ENCODE data around the gene ARFRP1.

ARFRP1 gene

DNA sequence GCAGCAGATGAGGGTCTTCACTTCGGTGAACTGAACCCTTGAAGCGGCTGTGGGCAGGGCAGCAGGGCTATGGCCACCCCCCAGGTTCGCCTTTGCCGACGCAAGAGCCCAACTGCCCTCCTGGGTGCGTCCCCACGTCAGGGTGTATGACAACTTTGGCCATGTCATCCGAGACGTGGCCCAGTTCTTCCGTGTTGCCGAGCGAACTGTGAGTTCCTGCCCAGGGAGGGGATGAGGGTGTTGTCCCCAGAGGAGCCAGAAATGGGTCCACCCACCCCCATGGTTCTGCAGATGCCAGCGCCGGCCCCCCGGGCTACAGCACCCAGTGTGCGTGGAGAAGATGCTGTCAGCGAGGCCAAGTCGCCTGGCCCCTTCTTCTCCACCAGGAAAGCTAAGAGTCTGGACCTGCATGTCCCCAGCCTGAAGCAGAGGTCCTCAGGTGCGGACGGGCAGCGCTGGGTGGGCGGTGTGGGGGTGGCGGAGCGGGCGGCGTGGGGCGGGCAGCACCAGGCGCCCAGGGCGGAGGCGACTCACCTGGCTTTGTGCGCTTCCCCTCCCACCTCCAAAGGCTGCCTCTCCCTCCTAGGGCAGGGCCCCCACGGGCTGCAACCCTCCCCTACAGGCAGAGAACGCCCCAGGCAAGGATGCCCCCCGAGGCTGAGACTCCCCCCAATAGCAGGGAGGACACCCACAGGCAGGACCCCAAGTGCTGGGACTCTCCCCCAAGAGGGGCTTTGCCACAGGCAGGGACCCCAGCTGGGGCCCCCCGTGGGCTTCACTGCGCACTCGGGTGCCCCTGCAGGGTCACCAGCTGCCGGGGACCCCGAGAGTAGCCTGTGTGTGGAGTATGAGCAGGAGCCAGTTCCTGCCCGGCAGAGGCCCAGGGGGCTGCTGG is 17.5 kb downstream of the ARFRP1 start:
- DNase-seq, result no peak

DNA sequence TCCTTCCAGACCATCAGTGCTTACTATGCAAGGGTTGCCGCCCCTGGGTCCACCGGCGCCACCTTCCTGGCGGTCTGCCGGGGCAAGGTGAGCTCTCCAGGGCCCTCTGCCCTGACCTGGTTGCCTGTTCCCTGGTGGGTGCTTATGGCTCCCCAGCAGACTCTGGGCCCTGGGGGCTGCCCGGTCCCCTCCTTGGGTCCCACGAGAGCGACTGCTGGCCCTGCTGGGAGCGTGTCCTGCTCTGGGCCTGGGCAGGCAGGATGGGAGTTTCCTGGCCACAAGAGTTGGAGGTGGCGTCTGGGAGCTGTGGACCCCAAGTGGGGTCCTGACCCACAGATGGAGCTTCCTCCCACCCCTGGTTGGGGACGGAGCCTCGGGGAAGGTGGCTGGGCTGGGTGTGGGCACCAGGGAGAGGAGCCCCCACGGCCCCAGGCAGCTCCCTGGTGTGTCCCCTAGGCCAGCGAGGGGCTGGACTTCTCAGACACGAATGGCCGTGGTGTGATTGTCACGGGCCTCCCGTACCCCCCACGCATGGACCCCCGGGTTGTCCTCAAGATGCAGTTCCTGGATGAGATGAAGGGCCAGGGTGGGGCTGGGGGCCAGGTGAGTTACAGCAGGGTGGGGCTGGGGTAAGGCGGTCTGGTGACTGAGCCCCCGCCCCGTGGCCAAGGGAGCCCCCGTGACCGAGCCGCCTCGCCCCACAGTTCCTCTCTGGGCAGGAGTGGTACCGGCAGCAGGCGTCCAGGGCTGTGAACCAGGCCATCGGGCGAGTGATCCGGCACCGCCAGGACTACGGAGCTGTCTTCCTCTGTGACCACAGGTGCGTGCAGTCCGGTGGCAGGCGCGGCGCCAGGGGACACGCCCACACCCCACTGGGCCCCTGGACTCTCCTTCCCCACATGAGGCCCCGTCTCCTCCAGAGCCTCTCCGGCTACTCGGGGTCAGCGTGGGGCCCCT is 18.5 kb downstream of the ARFRP1 start:
- no peak for DNase-seq

DNA sequence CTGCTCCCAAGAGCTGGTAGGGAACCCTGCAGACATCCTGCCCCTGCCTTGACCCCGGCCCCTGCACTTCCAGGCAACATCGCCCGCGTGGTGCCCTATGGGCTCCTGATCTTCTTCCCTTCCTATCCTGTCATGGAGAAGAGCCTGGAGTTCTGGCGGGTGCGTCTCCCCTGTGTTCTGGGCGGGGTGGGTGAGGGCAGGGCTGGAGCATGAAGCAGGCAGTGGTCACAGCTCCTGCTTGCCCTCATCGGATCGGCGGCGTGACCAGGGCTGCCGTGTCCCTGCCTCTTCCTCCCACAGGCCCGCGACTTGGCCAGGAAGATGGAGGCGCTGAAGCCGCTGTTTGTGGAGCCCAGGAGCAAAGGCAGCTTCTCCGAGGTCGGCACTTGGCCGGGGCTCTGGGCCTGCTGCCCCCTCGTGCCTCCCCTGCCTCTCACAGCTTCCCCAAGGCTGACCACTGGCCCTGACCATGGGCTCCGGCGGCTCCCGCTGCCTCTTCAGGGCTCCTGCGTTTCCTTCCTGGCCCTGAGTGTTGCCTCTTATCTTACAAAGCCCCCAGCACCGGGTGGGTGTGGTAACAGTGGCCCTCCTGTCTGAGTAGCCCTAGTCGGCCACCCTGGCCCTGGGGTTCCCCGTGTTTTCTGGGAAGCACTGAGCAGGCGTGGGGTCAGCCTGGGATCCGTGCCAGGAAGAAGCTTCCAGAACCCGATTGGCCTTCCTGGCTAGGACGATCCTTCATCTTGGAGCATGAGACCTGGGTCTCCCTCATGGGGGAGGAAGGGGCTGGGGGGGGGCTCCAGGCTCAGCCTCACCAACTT is 19.3 kb downstream of the ARFRP1 start:
- DNase-seq, result no peak

DNA sequence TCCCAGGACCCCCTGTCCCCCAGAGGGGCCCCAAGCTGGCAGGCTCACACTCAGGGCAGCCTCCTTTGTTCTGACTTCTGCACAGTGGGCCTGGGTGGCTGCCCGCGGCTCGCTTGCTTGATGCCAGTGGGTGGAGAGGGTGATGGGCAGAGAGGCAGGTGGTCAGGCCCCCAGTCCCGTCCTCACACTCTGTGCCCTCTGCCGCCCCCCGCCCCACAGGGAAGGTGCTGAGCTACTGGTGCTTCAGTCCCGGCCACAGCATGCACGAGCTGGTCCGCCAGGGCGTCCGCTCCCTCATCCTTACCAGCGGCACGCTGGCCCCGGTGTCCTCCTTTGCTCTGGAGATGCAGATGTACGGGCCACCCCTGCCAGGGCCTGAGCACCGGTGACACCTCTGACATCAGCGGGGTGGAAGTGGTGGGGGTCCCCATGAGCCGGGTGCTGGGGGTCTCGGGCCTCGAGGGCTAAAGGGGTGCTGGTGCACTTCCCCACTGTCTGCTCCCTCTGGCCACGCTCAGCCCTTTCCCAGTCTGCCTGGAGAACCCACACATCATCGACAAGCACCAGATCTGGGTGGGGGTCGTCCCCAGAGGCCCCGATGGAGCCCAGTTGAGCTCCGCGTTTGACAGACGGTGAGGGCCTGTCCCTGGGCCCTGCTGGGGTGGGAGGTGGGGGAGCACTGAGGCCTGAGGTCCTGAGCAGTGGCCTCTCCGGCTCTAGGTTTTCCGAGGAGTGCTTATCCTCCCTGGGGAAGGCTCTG is 20.2 kb downstream of the ARFRP1 start:
- DNase-seq, result no peak

DNA sequence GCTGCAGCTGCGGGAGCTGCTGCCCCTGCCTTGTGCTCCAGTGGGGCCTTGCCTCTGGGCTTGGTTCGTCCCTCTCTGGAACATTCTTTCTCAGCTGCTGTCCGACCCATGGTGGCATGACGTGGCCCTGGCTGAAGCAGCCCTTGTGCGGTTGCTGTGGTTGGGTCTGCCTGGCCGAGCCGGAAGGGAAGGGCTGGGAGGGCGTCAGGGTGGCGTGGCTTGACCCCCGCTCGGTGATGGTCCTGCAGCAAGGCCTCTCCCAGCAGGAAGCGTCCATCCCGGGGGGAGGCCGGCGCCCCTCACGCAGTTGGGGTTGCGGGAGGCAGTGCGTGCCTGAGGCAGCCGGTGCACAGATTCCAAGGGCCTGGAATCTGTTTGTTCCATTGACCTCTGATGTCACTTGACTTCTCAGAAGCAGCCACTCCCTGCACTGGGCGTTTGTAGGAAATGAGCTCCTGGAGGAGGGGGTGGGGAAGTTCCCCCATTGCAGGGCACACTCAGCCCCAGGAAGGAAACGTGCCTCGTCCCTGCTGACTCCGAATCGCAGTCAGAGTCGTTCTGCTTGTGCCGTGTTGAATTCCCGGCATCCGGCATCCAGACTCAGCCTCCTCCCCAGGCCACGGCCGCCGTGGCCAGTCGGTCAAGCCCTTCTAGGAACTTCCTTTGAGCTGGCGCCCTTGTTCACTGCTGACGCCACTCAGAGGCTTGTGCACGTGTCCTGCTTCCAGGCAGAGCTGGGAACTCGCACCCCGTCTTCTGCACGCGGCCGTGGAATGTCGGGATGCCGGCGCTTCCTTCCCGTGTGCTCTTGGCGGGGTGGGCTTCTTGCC is 21.1 kb downstream of the ARFRP1 start:
- DNase-seq, result no peak

DNA sequence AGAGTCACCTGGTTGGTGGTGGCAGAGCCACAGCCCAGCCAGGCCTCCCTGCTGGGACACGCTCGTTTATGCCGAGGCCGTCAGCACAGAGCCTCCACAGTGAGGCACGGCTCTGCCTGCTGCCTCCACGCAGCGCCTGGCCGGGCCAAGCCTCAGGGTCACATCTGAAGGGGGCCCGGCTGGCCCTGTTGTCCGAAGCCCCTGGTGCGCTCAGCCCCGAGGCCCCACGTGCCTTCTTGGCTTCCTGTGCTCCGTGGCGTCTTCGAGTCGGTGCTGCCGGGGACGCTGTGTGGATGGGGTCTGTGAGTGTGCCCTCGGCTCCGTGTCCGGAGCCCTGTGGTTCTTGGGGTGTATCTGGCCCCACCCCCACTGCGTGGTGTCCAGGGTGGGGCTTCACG is 21.7 kb downstream of the ARFRP1 start:
- no peak for DNase-seq

DNA sequence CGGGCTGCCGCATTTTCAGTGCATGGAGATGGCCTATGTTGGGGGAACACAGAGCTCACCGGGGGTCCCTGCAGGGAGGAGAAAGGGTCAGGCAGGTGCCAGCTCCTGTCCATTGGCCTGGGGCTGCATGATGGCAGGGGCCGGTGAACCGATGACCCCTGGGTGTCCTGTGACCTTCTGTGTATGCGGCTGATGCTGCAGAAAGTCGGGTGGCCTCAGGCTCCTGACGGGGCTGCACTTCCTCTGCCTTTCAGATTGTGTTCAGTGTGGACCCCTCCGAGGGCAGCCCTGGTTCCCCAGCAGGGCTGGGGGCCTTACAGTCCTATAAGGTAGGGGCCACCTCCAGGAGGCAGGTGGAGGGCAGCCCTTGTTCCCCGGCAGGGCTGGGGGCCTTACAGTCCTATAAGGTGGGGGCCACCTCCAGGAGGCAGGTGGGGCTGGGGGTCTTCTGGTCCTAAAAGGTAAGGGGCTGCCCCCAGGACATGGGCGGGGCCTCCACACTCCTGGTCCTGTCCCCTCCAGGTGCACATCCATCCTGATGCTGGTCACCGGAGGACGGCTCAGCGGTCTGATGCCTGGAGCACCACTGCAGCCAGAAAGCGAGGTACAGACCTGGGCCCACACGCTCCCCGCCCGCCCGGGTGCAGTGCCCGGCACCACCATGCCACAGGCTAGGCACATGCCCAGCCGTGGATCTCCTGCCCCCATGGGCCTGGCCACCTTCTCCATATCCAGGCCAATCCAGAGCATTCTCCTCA is 22.3 kb downstream of the ARFRP1 start:
- no peak for DNase-seq

DNA sequence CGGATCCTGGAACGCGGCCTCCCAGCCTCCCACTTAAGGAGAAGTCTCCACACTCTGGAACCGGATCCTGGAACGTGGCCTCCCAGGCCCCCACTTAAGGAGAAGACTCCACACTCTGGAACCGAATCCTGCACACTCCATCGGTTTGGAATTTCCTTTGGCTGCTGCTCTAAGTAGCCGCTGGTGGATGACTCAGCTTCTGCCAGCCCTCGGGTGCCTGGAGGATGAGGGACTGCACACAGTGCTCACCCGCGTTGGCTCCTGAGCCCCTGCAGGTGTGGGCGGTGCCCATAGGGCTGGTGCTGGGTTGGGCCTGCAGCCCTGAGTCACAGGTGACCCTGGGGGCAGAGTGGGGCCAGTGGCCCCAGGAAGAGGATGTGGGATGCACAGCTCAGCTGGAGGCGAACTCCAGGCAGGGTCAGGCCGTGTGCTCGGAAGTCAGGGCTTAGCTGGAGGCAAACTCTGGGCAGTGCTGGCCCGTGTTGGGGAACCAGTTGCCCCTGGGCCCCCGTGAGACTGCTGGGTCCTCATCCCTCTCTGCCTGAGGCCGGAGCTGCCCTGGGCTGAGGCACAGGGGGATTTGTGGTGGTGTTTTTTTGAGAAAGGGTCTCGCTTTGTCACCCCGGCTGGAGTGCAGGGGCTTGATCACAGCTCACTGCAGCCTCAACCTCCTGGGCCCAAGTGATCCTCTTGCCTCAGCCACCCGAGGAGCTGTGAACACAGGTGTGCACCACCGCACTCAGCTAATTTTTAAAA is 25.2 kb downstream of the ARFRP1 start:
- no peak for DNase-seq

DNA sequence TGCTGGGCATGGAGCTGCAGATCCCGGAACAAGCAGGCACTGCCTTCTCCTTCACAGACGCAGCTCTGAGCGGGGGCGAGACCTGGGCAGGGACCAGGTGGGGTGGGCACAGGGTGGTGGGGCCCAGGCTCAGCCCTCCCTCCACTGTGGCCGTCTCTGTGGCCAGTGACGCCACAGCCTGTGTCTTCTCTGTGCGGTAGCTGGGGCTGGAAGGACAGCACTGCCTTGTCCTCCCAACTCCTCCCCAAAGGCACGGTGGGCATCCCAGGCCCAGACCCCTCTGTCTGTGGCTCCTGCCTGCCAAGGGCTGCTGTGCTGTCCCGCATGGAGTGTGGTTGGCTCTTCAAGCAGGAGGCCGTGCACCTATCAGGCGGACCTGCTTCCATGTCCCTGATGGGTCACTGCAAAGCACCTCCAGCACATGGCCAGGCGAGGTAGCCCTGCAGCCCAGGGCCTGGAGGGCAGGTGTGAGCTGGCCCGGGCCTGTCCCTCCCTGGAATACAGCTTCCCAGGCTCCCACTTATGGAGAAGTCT is 26.1 kb downstream of the ARFRP1 start:
- DNase-seq, result no peak

DNA sequence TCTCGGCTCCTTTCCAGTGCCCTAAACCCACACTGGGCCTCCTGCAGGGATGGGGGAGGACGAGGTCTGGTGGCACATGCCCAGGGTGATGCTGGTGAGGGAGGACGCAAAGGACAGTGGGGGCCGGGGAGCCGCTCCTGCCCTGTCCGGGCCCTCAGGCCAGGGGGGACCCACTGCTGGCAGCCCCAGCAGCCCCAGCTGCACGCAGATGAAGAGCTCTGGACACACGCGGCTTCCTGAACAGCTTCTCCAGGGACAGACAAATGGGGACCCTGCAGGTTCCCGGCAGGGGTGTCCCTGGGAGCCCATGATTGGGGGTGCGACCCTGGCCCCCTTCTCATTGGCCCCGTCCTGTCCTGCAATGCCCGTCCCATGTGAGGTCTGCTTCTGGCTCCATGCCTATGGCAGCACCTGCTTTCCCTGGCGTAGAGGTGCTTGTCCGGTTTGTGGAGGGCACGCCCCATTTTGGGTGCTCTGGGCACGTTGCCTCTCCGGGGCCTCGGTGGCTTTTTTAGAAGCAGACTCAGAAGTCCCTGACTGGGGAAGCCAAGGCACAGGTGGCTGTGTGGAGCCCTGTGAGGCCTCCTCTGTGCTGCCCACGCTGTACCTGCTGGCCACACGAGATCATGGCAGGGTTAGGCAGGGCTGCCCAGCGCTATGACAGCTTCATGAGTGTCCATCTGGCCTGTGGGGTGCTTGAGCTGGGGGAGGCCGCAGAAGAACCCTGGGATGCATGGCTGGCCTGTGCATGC is 26.7 kb downstream of the ARFRP1 start:
- DNase-seq, result no peak

DNA sequence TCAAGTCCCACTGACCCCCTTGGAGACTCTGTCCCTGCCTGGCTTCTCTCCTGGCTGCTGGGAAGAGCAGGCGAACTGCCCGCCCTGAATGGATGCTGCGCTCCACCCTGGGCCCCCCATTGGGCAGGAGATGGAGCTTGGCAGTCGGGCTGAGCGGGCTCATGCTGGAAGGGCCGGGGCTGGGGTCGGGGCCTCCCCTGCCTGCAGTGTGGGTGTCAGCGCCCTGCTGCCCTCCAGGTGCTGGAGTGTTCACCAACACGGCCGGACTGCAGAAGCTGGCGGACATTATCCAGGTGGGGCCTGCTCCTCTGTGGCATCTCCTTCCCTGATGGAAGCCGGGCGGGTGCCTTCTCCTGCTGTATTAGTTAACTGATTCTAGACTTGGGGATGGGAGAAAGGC is 27.3 kb downstream of the ARFRP1 start:
- DNase-seq, result no peak

DNA sequence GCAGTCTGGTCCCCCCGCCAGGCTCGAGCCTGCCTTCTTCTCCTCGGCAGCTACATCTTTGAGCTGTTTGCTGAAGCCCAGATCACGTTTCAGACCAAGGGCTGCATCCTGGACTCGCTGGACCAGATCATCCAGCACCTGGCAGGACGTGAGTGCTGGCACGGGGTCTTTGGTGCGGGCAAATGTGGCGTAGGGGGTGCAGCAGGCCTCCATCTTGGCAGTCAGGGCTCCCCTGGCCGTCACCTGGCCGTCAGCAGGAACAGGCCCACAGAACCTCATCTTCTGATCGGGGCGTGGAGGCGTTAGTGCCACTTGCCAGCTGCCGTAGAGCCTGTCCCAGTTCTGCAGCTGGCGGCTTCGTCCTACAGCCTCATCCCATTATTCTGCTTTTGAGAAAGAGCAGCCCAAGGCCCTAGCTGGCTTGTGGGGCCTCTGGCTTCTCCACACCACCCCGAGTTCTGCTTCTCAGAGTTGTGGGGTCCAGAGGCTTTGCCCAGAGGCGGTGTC is 27.9 kb downstream of the ARFRP1 start:
- DNase-seq, result no peak

DNA sequence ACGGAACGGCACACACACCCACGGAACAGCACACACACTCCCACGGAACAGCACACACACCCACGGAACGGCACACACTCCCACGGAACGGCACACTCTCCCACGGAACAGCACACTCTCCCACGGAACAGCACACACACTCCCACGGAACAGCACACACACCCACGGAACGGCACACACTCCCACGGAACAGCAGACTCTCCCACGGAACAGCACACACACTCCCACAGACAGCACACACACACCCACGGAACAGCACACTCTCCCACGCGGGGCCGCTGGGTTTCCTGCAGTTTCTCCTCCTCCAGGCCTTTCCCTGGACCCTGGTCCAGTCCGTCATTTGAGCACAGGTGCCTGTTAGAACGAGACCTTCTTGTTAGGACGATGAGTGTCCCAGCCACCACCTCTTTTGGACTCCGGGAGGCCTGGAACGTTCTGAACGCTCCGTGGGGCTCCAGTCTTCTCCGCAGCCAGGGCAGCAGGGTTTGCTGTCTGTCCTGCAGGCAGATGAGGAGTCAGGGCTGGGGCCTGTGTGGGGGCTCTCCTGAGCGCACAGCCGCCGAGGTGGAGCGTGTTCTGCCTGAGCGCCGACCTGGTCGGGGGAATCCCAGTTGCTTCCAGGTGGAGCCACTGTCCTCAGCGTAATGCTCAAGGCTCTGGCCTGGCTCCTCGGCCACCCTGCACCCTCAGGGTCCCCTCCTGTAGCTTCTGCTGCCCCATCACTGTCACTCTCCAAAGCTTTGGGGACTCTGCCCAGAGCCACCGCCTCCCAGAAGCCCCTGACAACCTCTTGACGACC is 28.9 kb downstream of the ARFRP1 start:
- DNase-seq, result no peak

DNA sequence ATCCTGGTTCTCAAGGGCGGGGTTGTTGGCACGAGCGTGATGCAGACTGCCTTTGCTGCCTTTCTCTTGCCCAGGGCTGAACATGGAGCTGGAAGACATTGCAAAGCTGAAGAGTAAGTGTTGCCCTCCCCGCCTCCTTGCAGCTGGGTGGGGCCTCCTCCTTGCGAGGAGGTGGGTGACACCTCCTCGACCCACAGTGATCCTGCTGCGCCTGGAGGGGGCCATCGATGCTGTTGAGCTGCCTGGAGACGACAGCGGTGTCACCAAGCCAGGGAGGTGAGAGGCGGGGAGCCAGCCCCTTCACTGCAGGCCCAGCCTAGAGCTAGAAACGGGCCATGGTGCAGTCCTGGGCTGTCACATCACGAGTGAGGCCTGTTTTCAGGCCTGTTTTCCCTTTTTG is 29.7 kb downstream of the ARFRP1 start:
- DNase-seq, result no peak

DNA sequence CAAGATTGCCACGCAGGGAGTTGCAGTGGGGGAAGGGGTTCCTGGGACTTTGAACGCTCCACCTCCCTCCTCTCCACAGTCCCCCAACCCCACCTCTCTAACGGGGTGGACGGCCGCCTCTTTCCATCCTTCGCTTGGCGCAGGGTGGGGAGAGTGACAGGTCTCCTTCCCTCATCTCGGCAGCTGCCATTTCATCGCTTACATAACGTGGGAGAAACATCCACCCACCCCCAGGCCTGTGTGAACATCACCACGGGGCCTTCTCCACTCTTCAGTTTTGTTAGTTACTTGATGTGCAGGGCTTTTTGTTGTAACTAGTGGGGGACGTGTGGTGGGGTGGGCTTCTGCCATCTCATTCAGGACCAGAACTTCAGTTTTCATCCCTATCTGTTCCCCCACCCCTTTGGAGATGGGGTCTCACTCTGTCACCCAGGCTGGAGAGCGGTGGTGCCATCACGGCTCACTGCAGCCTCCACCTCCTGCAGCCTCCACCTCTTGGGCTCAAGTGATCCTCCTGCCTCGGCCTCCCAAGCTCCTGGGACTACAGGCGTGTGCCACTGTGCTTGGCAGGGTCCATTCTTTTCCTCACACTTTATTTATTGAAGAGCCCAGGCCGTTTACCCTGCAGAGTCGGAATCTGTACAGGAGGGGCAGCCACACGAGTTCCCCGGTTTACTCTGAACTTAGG is 32.0 kb downstream of the ARFRP1 start:
- no peak for DNase-seq

DNA sequence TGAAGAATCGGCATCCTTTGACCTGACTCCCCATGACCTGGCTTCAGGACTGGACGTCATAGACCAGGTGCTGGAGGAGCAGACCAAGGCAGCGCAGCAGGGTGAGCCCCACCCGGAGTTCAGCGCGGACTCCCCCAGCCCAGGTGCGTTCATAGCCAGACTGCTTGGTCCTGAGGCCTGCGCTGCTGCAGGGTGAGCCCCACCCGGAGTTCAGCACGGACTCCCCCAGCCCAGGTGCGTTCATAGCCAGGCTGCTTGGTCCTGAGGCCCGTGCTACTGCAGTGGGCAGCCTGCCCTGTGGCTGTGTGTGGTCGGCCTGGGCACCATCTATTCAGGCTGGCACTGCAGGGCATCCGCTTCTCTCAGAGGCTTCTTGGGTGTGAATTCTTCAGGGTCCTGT is 33.8 kb downstream of the ARFRP1 start:
- no peak for DNase-seq

DNA sequence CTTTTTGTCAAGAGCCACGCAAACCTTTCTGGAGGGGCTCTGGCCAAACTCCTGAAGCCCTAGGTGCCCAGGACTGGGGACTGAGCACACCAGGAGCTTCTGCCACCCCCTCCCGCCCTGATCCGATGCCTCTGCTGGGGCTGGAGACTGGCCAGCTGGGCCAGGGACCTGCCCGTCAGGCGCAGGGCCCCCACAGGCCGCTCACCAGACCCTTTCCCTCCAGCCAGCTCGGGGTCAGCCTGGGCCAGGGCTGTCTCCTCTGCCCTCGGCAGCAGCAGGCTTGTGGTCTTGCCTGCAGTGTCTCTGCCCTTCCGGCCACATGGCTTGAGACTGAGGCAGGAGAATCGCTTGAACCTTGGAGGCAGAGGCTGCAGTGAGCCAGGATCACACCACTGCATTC is 35.1 kb downstream of the ARFRP1 start:
- DNase-seq, result no peak

Data from AML-193 (cell line).